ENCODE data around the gene INPP5D.
"Not testable (repeated sequence)": the region's sequence is repeated elsewhere in the genome, so short reads cannot be mapped to it uniquely, and the experiment has no call there.

INPP5D gene

GRCh38 chr2:233152541-233152940 lies 92.4 kb downstream of the INPP5D start:
- no peak for TF ChIP-seq CTCF (IDR thresholded peaks at IDR 0.05; ENCODE audit: low read depth, low read length)
- H3K4me3 ChIP-seq (replicated peaks in 1 of 2; ENCODE audit: low read depth in 2 of 2, low read length in 2 of 2), result no peak overlapping the region
- DNase-seq (ENCODE audit: low read depth in 2 of 2), result peak; percentile 4 to 66

GRCh38 chr2:233153146-233153798 lies 93.1 kb downstream of the INPP5D start:
- no peak overlapping the region for H3K4me3 ChIP-seq (replicated peaks in 1 of 2; ENCODE audit: low read depth in 2 of 2, low read length in 2 of 2)
- DNase-seq (ENCODE audit: low read depth in 2 of 2), result peak in 1 of 2 donors; percentile 23
- TF ChIP-seq CTCF (IDR thresholded peaks at IDR 0.05; ENCODE audit: low read depth, low read length), result no peak

GRCh38 chr2:233156001-233156400 lies 95.9 kb downstream of the INPP5D start:
- TF ChIP-seq CTCF (IDR thresholded peaks at IDR 0.05; ENCODE audit: low read depth, low read length), result no peak
- DNase-seq (ENCODE audit: low read depth in 2 of 2), result no peak
- no peak overlapping the region for H3K4me3 ChIP-seq (replicated peaks in 1 of 2; ENCODE audit: low read depth in 2 of 2, low read length in 2 of 2)

- not testable (repeated sequence) for H3K4me3 ChIP-seq (replicated peaks in 1 of 2; ENCODE audit: low read depth in 2 of 2, low read length in 2 of 2); DNase-seq (ENCODE audit: low read depth in 2 of 2)
Observed at GRCh38 chr2:233156461-233156860, 96.3 kb downstream of the INPP5D start.

GRCh38 chr2:233161730-233162129 lies 101.6 kb downstream of the INPP5D start:
- no peak for TF ChIP-seq CTCF (IDR thresholded peaks at IDR 0.05; ENCODE audit: low read depth, low read length)
- no peak overlapping the region for H3K4me3 ChIP-seq (replicated peaks in 1 of 2; ENCODE audit: low read depth in 2 of 2, low read length in 2 of 2)
- no peak for DNase-seq (ENCODE audit: low read depth in 2 of 2)

GRCh38 chr2:233162770-233163169 lies 102.6 kb downstream of the INPP5D start:
- no peak for TF ChIP-seq CTCF (IDR thresholded peaks at IDR 0.05; ENCODE audit: low read depth, low read length)
- DNase-seq (ENCODE audit: low read depth in 2 of 2), result no peak
- no peak overlapping the region for H3K4me3 ChIP-seq (replicated peaks in 1 of 2; ENCODE audit: low read depth in 2 of 2, low read length in 2 of 2)

- TF ChIP-seq CTCF (IDR thresholded peaks at IDR 0.05; ENCODE audit: low read depth, low read length), result no peak
- H3K4me3 ChIP-seq (replicated peaks in 1 of 2; ENCODE audit: low read depth in 2 of 2, low read length in 2 of 2), result no peak overlapping the region
- DNase-seq (ENCODE audit: low read depth in 2 of 2), result no peak
Observed at GRCh38 chr2:233163486-233164103, 103.5 kb downstream of the INPP5D start.
